ENCODE data around the gene HBS1L.

DNA sequence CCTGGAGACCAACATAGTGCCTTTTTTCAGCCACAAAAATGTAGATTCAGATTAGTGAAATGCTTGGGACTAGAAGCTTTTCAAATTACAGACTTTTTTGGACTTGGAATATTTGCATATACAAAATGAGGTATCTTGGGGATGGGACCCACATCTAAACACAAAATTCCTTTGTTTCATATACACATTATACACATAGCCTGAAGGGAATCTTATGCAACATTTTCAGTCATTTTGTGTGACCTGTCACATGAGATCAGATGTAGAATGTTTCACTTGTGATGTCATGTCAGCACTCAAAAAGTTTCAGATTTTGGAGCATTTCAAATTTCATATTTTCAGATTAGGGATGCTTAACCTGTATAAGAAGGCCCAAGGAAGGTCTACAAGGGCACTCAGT, 60.2 kb downstream of the HBS1L start:
- no peak for TF ChIP-seq CTCF (conservative IDR thresholded peaks at IDR 0.05 in 1 of 2, IDR thresholded peaks at IDR 0.05 in 1 of 2; ENCODE audit: extremely low read depth in 1 of 2, insufficient read depth in 1 of 2, low read depth in 1 of 2, low read length in 2 of 2)
- TF ChIP-seq EZH2 (IDR thresholded peaks at IDR 0.05; ENCODE audit: borderline replicate concordance, low read length) = no peak
